ENCODE results near the gene FAAP20.

Gene FAAP20

GRCh38 chr1:2210084-2210653 lies 15.6 kb upstream of the FAAP20 start:
- no peak for DNase-seq (ENCODE audit: low spot score)

GRCh38 chr1:2209400-2210083 lies 15.0 kb upstream of the FAAP20 start:
- DNase-seq (ENCODE audit: low spot score) = no peak

GRCh38 chr1:2208309-2209239 lies 14.0 kb upstream of the FAAP20 start:
- peak; percentile 21 for DNase-seq (ENCODE audit: low spot score)

GRCh38 chr1:2206813-2207487 lies 12.4 kb upstream of the FAAP20 start:
- DNase-seq (ENCODE audit: low spot score) = no peak

- DNase-seq (ENCODE audit: low spot score) = peak; percentile 85
Measured at GRCh38 chr1:2205191-2205952, 10.8 kb upstream of the FAAP20 start.

GRCh38 chr1:2204415-2205190 lies 10.0 kb upstream of the FAAP20 start:
- peak; percentile 60 for DNase-seq (ENCODE audit: low spot score)

- DNase-seq (ENCODE audit: low spot score) = no peak
Measured at GRCh38 chr1:2203671-2204414, 9.3 kb upstream of the FAAP20 start.

- DNase-seq (ENCODE audit: low spot score) = no peak
Measured at GRCh38 chr1:2202843-2203601, 8.4 kb upstream of the FAAP20 start.

- no peak for DNase-seq (ENCODE audit: low spot score)
Measured at GRCh38 chr1:2202008-2202575, 7.5 kb upstream of the FAAP20 start.

GRCh38 chr1:2201062-2201461 lies 6.5 kb upstream of the FAAP20 start:
- DNase-seq (ENCODE audit: low spot score) = no peak

GRCh38 chr1:2200308-2200943 lies 5.9 kb upstream of the FAAP20 start:
- DNase-seq (ENCODE audit: low spot score) = no peak

- peak; percentile 77 for DNase-seq (ENCODE audit: low spot score)
Measured at GRCh38 chr1:2199042-2199810, 4.7 kb upstream of the FAAP20 start.

GRCh38 chr1:2198571-2198970 lies 4.0 kb upstream of the FAAP20 start:
- peak; percentile 58 for DNase-seq (ENCODE audit: low spot score)

- DNase-seq (ENCODE audit: low spot score) = no peak
Measured at GRCh38 chr1:2197707-2198165, 3.2 kb upstream of the FAAP20 start.

- no peak for DNase-seq (ENCODE audit: low spot score)
Measured at GRCh38 chr1:2196901-2197638, 2.5 kb upstream of the FAAP20 start.

GRCh38 chr1:2195785-2196184 lies 1.2 kb upstream of the FAAP20 start:
- DNase-seq (ENCODE audit: low spot score) = no peak
